T-cell (primary cell): ENCODE data around the gene ASTL. TPM values are rescaled to one million over a fixed set of nuclear protein-coding genes. Genes with fewer than 3 reads are reported as not detected.

ENCODE experiments used
- ATAC-seq, 4 experiments: fragments of 200-7000 bp in 3 of 4; fragments of 150-1000 bp in 1 of 4; cut with Tn5 transposase; replicated peaks in 1 of 4; 1 replicate in 3 of 4; 2 replicates in 1 of 4; pipeline ENCODE4 v1.10.0; 2021; ENCODE audit warnings: moderate library complexity in 3 of 4, mild to moderate bottlenecking in 2 of 4, moderate number of reproducible peaks in 1 of 4
- CTCF ChIA-PET, 2 donors: fragments of 300-600 bp; sonication (Branson Sonifier 250); formaldehyde crosslinking; loops; one replicate each; lab custom pipeline; 2022; ENCODE audit warnings: antibody characterized with exemption in 2 of 2; lab: Charles Lee
- POLR2A ChIA-PET, 2 donors: fragments of 300-600 bp; sonication (Branson Sonifier 250); formaldehyde crosslinking; loops; one replicate each; lab custom pipeline; 2022; ENCODE audit warnings: antibody characterized with exemption in 2 of 2; lab: Charles Lee
- DNase-seq, 35 experiments: peaks; one replicate each; pipeline versions ENCODE4 v3.0.0 to v3.0.0-alpha.2; 2013 to 2023
- H3K27ac ChIP-seq: one replicate; pipeline ENCODE4 v1.5.1; 2013; ENCODE audit warnings: low read length
- H3K27me3 ChIP-seq, 2 experiments: replicated peaks in 1 of 2; 1 replicate in 1 of 2; 2 replicates in 1 of 2; pipeline versions ENCODE4 v1.6.1 to v1.7.0; 2013; ENCODE audit warnings: low read length in 1 of 2, mixed read lengths in 1 of 2; ENCODE audit not compliant: control insufficient read depth in 2 of 2, insufficient read depth in 2 of 2; ENCODE audit errors: extremely low read depth in 1 of 2
- H3K36me3 ChIP-seq, 2 donors: 1 replicate in 1 of 2; 2 replicates in 1 of 2; pipeline versions ENCODE4 v1.6.1 to v1.7.0; 2013; ENCODE audit warnings: low read length in 1 of 2; ENCODE audit not compliant: control insufficient read depth in 2 of 2, insufficient read depth in 1 of 2; ENCODE audit errors: extremely low read depth in 1 of 2
- H3K4me1 ChIP-seq, 2 experiments: 1 replicate in 1 of 2; 2 replicates in 1 of 2; pipeline versions ENCODE4 v1.6.1 to v1.7.0; 2013; ENCODE audit warnings: low read length in 2 of 2, mixed read lengths in 1 of 2; ENCODE audit not compliant: insufficient read depth in 2 of 2, control insufficient read depth in 1 of 2; ENCODE audit errors: extremely low read depth in 1 of 2
- H3K4me3 ChIP-seq, 2 donors: 1 replicate in 1 of 2; 2 replicates in 1 of 2; pipeline versions ENCODE4 v1.5.1 to v1.7.0; 2013; ENCODE audit warnings: mild to moderate bottlenecking in 2 of 2, low read length in 1 of 2, moderate library complexity in 1 of 2; ENCODE audit not compliant: control insufficient read depth in 1 of 2; ENCODE audit errors: extremely low read depth in 1 of 2
- H3K9me3 ChIP-seq: 2 replicates; pipeline ENCODE4 v1.7.0; 2013
- H3K27ac Mint-ChIP-seq, 2 donors: one replicate each; pipeline ENCODE4 v1.8.0; 2020 to 2021; ENCODE audit warnings: mild to moderate bottlenecking in 2 of 2, mixed read lengths in 2 of 2
- H3K27me3 Mint-ChIP-seq, 2 donors: one replicate each; pipeline ENCODE4 v1.8.0; 2021 to 2022; ENCODE audit warnings: mixed read lengths in 2 of 2
- H3K36me3 Mint-ChIP-seq: one replicate; pipeline ENCODE4 v1.8.0; 2021; ENCODE audit warnings: mixed read lengths
- H3K4me1 Mint-ChIP-seq, 3 donors: one replicate each; pipeline ENCODE4 v1.8.0; 2020 to 2022; ENCODE audit warnings: mixed read lengths in 3 of 3, mild to moderate bottlenecking in 1 of 3
- H3K4me3 Mint-ChIP-seq, 3 donors: one replicate each; pipeline ENCODE4 v1.8.0; 2020 to 2022; ENCODE audit warnings: mild to moderate bottlenecking in 3 of 3, mixed read lengths in 3 of 3, moderate library complexity in 3 of 3
- H3K9me3 Mint-ChIP-seq, 3 donors: one replicate each; pipeline ENCODE4 v1.8.0; 2020 to 2022; ENCODE audit warnings: mixed read lengths in 3 of 3
- WGBS: methylation state at CpG from one replicate; pipeline ENCODE4 v1.1.5; 2013; ENCODE audit warnings: missing lambda C conversion rate; ENCODE audit not compliant: insufficient coverage; 5-methylcytosine and 5-hydroxymethylcytosine counted together
- total RNA-seq, 35 experiments: library from RNA in 6 of 35; stranded (reverse) in 6 of 35; fragments of 120-200 nt in 1 of 35; gene quantifications; one replicate each; pipeline versions ENCODE4 v1.2.1 to v1.2.4 and lab custom pipeline; 2013 to 2026

The ASTL gene
- total RNA-seq, 5 donors from 2014 or later (not counting 1 experiment from before 2014, with no cell fraction given), result 1.2 to 10.4 (median 1.4) TPM

DNA sequence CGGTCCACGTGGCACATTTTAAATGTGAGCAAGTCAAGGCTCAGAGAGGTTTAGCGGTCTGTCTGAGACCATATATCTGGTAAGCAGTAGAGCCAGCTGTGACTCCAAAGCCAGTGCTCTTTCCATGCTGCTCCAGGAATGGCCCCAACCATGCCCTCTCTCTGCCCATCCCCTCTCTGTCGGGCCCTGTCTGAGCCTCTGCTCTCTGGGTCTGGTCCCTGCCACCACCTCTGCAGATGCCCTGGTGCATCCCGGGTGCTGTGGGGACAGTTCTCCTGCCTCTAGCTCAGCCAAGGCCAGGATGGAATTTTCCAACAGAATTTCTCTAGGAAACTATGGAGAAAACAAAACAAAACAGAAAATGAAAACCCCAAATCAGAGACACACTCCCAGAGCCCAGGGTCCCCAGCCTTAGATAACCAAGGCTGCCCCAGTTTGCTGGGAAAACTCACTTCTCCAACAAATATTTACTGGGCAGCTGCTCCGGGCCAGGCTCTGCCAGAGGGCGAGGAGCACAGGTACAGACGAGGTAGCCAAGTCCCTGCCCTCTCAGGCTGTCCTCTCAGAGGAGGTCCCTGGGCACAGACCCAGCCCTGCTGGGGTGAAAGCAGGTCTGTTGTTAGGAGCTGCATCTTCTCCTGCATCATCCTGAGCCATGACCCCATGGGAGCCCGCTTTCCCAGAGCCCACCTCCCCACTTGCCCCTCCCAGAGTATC lies 31.2 kb downstream of the ASTL start:
- H3K36me3 ChIP-seq, result no peaks in the 10 kb centered on the region
- ChIA-PET CTCF (no interaction called here), POLR2A (interaction anchor here in 1 of 2 donors (0.7 kb wide), 1 partner anchor 31 kb away, joined by 4 read pairs; no protein-coding TSS in a partner anchor)
- no peak for ATAC-seq
- H3K27ac ChIP-seq, result no peak overlapping the region
- H3K27me3 ChIP-seq, result peaks cover 0 to 31% of the 10 kb centered on the region in 2 experiments
- no peaks in the 10 kb centered on the region for H3K4me1 ChIP-seq
- H3K27ac Mint-ChIP-seq, result no peak overlapping the region
- H3K9me3 ChIP-seq, result no peaks in the 10 kb centered on the region
- H3K36me3 Mint-ChIP-seq, result no peaks in the 10 kb centered on the region
- WGBS, result 98% methylated on average over 5 of the region's 9 CpGs
- H3K4me3 ChIP-seq, result no peak overlapping the region
- DNase-seq, result no peak
- H3K4me3 Mint-ChIP-seq, result no peak overlapping the region
- H3K27me3 Mint-ChIP-seq, result no peaks in the 10 kb centered on the region
- H3K9me3 Mint-ChIP-seq, result peaks cover 0 to 13% (median 5%) of the 10 kb centered on the region in 3 donors
- H3K4me1 Mint-ChIP-seq, result no peaks in the 10 kb centered on the region

DNA sequence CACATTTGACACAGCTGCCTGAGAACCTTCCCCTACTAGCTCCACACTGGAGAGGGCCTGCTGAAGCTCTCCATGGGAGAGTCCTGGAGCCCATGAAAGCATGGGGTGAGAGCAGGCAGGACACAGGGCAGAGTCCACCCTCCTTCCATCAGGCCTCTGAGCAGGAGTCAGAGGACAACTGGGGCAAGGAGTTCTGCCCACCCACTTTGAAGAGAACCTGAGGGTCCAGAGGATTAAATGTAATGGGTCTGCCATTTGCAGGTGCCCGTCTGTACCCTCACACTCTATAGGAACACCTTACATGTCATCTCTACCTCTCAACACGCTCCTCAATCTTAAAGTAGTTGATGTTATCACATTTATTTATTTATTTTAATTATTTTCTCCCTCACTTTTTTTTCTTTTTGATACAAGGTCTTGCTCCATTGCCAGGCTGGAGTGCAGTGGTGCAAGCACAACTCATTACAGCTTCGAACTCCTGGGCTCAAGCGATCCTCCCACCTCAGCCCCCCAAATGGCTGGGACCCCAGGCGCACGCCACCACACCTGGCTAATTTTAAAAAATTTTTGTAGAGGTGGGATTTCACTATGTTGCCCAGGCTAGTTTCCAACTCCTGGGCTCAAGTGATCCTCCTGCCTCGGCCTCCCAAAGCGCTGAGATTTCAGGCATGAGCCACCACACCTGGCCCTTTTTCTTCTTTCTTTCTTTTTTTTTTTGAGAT lies 32.1 kb downstream of the ASTL start:
- 100% methylated on average over 2 of the region's 8 CpGs for WGBS
- no peaks in the 10 kb centered on the region for H3K4me1 ChIP-seq
- ATAC-seq (no peak), DNase-seq (no peak)
- H3K27ac ChIP-seq, result no peak overlapping the region
- H3K36me3 ChIP-seq, result no peaks in the 10 kb centered on the region
- Mint-ChIP-seq H3K4me3 (no peak overlapping the region), H3K27me3 (no peaks in the 10 kb centered on the region), H3K27ac (no peak overlapping the region), H3K36me3 (no peaks in the 10 kb centered on the region), H3K9me3 (peaks cover 0 to 13% (median 5%) of the 10 kb centered on the region in 3 donors), H3K4me1 (no peaks in the 10 kb centered on the region)
- peaks cover 0 to 31% of the 10 kb centered on the region in 2 experiments for H3K27me3 ChIP-seq
- H3K9me3 ChIP-seq, result no peaks in the 10 kb centered on the region
- ChIA-PET POLR2A (interaction anchor here in 1 of 2 donors (0.7 kb wide), 1 partner anchor 32 kb away, joined by 4 read pairs; no protein-coding TSS in a partner anchor), CTCF (no interaction called here)
- H3K4me3 ChIP-seq, result no peak overlapping the region

DNA sequence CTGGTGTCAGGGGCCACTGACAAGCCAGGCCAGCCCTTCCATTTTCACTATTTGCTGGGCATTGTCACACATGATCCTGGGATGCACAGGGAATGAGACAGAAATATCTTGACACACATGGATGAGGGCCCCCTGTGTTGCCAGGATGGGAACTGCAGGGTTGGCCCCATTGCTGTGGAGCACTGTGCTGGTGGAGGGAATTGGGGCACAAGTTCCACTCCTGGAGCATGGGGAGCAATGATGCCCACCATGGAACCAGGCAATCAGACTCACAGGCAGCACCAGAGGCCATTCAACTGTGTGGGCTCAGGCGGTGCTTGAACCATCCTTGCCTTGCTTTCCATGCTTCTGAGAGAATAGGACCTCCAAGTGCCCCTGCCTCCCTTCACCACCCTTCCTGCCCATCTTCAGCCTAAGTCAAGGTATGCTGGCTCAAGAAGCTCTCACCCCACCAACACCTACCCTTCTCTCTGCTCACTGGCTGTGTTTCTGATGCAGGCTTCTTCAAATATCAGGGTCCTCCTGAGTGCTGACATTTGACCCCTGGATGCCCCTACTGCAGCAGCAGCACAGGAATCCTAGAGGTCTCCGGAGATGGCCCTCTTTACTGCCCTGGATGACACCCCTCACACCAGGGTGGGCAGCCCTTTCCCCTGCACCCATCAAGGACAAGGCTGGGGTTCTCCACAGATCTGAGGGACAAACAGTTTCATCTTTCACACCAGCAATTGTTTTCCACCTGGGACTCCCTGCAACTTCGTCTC lies 33.0 kb downstream of the ASTL start:
- H3K27ac Mint-ChIP-seq, result no peak overlapping the region
- H3K36me3 Mint-ChIP-seq, result no peaks in the 10 kb centered on the region
- H3K27me3 ChIP-seq, result peaks cover 0 to 31% of the 10 kb centered on the region in 2 experiments
- no peak overlapping the region for H3K27ac ChIP-seq
- no peak for ATAC-seq
- 73% methylated on average over 3 of the region's 3 CpGs for WGBS
- no peaks in the 10 kb centered on the region for H3K4me1 ChIP-seq
- ChIA-PET CTCF (no interaction called here), POLR2A (no interaction called here)
- H3K4me3 ChIP-seq, result no peak overlapping the region
- no peaks in the 10 kb centered on the region for H3K36me3 ChIP-seq
- no peaks in the 10 kb centered on the region for H3K4me1 Mint-ChIP-seq
- no peak overlapping the region for H3K4me3 Mint-ChIP-seq
- peak in 1 of 35 experiments; percentile 17 for DNase-seq
- H3K9me3 ChIP-seq, result no peaks in the 10 kb centered on the region
- H3K27me3 Mint-ChIP-seq, result no peaks in the 10 kb centered on the region
- peaks cover 0 to 13% (median 5%) of the 10 kb centered on the region in 3 donors for H3K9me3 Mint-ChIP-seq

DNA sequence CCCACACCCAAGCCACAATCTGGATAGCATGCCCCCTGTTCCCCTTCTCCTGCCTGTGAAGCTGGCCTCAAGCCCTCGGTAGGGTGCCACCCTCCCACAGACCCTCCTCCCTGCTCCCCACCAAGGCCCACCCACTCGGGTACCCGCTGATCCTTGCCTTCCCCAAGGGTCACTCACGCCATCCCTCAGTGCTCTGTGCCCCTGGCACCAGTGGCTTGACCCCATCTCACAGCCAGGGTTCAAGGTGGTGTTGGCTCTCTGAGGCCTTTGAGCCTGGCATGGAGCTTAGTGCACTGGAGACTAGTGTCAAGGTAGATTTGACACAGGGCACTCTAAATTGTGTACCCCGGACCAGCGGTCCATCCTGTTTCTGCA lies 33.8 kb downstream of the ASTL start:
- H3K27ac Mint-ChIP-seq, result no peak overlapping the region
- Histone ChIP-seq H3K4me3 (no peak overlapping the region), H3K4me1 (no peaks in the 10 kb centered on the region), H3K27ac (no peak overlapping the region), H3K9me3 (no peaks in the 10 kb centered on the region), H3K27me3 (peaks cover 0 to 31% of the 10 kb centered on the region in 2 experiments), H3K36me3 (no peaks in the 10 kb centered on the region)
- ChIA-PET CTCF (no interaction called here), POLR2A (no interaction called here)
- DNase-seq (peak in 1 of 35 experiments; percentile 20), ATAC-seq (no peak)
- no peaks in the 10 kb centered on the region for H3K36me3 Mint-ChIP-seq
- H3K27me3 Mint-ChIP-seq, result no peaks in the 10 kb centered on the region
- no peaks in the 10 kb centered on the region for H3K4me1 Mint-ChIP-seq
- H3K4me3 Mint-ChIP-seq, result no peak overlapping the region
- H3K9me3 Mint-ChIP-seq, result peaks cover 0 to 13% (median 5%) of the 10 kb centered on the region in 3 donors
- WGBS, result 94% methylated on average over 6 of the region's 6 CpGs

DNA sequence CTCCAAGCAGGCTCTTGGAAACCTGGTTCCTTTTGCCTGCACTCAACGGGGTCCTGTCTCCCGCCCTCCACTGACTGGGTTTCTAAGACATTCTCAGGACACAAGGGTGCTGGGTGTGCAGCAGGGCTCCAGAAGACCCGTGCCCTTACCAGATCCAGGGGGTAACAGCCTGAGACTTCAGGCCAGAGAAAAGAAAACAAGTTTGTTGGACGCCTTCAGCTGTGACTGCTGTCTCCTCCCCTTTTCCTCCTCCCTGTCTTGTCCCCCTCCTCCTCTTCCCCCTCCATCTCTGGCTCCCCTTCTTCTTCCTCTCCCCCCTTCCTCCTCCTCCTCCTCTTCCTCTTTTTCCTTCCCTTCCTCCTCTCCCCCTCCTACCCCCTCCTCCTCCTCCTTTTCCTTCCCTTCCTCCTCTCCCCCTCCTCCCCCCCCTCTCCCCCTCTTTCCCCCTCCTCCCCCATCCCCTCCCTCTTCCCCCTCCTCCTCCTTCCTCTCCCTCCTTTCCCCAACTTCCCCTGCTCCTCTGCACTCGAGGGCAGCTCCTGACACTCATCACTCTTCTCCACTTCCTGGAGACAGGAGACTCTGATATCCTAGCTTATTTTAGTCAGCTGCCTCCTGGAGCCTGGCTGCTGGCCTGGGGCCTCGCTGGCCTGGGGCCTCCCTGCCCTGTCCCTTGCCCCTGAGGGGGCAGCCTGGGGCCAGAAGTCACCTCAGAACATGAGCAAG lies 34.4 kb downstream of the ASTL start:
- ATAC-seq (no peak), DNase-seq (no peak)
- no peaks in the 10 kb centered on the region for H3K4me1 ChIP-seq
- Mint-ChIP-seq H3K27me3 (no peaks in the 10 kb centered on the region), H3K4me1 (no peaks in the 10 kb centered on the region), H3K36me3 (no peaks in the 10 kb centered on the region), H3K27ac (no peak overlapping the region), H3K9me3 (peaks cover 0 to 13% (median 5%) of the 10 kb centered on the region in 3 donors), H3K4me3 (no peak overlapping the region)
- POLR2A ChIA-PET, result no interaction called here
- H3K4me3 ChIP-seq, result no peak overlapping the region
- WGBS, result 29% methylated on average over 5 of the region's 6 CpGs
- CTCF ChIA-PET, result no interaction called here
- no peaks in the 10 kb centered on the region for H3K9me3 ChIP-seq
- no peak overlapping the region for H3K27ac ChIP-seq
- no peaks in the 10 kb centered on the region for H3K36me3 ChIP-seq
- H3K27me3 ChIP-seq, result peaks cover 0 to 26% of the 10 kb centered on the region in 2 experiments

DNA sequence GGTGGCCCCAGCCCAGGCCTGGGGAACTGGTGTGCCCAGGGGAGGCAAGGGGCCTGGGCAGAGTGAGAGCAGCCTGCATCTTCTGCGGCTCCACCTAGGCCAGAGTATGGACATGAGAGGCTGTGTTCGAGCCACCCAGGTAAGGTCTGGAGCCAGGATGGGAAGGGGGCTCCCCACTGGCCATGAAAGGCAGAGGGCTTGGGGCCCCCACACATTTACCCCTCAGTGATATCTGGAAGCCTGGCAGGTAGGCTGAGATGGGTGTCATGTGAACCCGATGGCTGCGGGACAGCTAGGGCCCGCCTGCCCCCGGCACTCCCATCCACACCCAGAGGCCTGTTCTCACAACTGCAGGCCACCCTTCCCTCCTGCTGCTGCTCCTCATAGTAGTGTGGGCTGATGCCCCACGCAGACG lies 35.1 kb downstream of the ASTL start:
- H3K9me3 Mint-ChIP-seq, result peaks cover 0 to 13% (median 5%) of the 10 kb centered on the region in 3 donors
- CTCF ChIA-PET, result no interaction called here
- no peaks in the 10 kb centered on the region for H3K9me3 ChIP-seq
- POLR2A ChIA-PET, result no interaction called here
- no peak overlapping the region for H3K4me3 Mint-ChIP-seq
- 90% methylated on average over 5 of the region's 8 CpGs for WGBS
- H3K27me3 Mint-ChIP-seq, result no peaks in the 10 kb centered on the region
- ATAC-seq (no peak), DNase-seq (peak in 1 of 35 experiments; percentile 18)
- H3K4me1 Mint-ChIP-seq, result no peaks in the 10 kb centered on the region
- no peak overlapping the region for H3K27ac ChIP-seq
- H3K36me3 ChIP-seq, result no peaks in the 10 kb centered on the region
- no peak overlapping the region for H3K4me3 ChIP-seq
- H3K27ac Mint-ChIP-seq, result no peak overlapping the region
- no peaks in the 10 kb centered on the region for H3K36me3 Mint-ChIP-seq
- no peaks in the 10 kb centered on the region for H3K4me1 ChIP-seq
- peaks cover 0 to 19% of the 10 kb centered on the region in 2 experiments for H3K27me3 ChIP-seq
